Testis (tissue), 2 donors: ENCODE results near the gene NAPG.

Source experiments
- POLR2A ChIP-seq: fragments of 450-650 bp; IDR thresholded peaks from one replicate; pipeline ENCODE4 v1.6.1; 2017; ENCODE audit warnings: antibody characterized with exemption, mild to moderate bottlenecking, moderate library complexity
- TF ChIP-seq, protein P1 (sequence below), 3 experiments: fragments of 450-650 bp in 2 of 3; fragments of 200-600 bp in 1 of 3; sonication (generic) in 1 of 3; IDR thresholded peaks; one replicate each; pipeline ENCODE4 v1.5.1; 2016 to 2019; ENCODE audit warnings: antibody characterized with exemption in 3 of 3, mild to moderate bottlenecking in 2 of 3, moderate library complexity in 1 of 3

DNA sequence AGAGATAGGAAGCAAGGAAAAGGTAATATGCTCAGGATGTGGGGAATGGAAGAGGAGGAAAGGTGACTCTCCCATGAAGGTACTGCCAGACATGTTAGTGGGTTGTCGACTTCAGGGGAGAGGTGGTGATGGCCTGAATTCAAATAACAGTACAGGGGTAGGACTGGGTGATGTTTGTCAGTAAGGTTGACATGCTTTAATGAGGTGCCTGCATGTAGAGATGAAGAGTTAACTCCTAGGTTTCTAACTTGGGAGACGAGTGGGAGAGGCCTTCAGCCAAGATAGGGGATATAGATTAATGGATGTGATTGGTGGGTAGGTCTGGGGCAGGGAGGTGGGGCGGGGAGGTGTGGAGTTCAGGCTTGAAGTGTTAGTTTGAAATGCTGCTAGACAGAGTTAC lies 2.6 kb downstream of the NAPG start:
- TF ChIP-seq, protein P1, sequence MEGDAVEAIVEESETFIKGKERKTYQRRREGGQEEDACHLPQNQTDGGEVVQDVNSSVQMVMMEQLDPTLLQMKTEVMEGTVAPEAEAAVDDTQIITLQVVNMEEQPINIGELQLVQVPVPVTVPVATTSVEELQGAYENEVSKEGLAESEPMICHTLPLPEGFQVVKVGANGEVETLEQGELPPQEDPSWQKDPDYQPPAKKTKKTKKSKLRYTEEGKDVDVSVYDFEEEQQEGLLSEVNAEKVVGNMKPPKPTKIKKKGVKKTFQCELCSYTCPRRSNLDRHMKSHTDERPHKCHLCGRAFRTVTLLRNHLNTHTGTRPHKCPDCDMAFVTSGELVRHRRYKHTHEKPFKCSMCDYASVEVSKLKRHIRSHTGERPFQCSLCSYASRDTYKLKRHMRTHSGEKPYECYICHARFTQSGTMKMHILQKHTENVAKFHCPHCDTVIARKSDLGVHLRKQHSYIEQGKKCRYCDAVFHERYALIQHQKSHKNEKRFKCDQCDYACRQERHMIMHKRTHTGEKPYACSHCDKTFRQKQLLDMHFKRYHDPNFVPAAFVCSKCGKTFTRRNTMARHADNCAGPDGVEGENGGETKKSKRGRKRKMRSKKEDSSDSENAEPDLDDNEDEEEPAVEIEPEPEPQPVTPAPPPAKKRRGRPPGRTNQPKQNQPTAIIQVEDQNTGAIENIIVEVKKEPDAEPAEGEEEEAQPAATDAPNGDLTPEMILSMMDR (IDR thresholded peaks at IDR 0.05): no peak
- no peak for TF ChIP-seq POLR2A
